GM19193 (cell line): ENCODE measurements around the gene ARSB.

Experiments
- POLR2A ChIP-seq: IDR thresholded peaks from 4 replicates; pipeline ENCODE4 v1.6.1; 2011; ENCODE audit not compliant: insufficient read depth, insufficient read length; ENCODE audit errors: extremely low read depth

Gene ARSB

DNA sequence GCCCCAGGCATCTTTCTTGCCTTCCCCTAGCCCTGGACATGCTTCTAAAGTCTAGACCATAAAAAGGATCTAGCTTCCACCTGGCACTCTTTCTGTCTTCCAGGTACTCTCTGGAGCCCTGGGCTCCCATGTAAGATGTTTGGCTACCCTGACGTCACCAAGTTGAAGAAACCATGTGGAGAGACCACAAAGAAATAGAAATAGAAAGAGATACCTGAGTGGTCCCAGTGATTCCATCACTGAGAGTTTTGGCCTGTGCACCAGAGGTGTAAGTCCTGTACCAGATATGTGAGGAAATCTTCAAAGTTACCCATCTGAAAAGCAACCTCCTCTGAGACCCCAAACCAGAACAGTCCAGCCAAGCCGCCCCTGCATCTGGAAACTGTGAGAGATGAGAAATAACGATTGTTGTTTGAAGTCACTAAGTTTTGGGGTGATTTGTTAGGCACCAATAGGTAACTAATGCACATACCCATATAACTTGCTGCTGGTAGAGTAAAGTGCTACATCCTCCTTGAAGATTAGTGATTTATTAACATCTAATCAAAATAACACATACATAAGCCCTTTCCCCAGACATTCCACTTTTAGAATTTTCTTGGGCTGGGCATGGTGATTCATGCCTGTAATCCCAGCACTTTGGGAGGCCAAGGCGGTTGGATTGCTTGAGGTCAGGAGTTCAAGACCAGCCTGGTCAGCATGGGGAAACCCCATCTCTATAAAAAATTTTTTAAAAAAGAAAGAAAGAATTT, 250.8 kb downstream of the ARSB start:
- no peak for TF ChIP-seq POLR2A

GRCh38 chr5:78731884-78732283, 253.2 kb downstream of the ARSB start:
- no peak for TF ChIP-seq POLR2A

DNA sequence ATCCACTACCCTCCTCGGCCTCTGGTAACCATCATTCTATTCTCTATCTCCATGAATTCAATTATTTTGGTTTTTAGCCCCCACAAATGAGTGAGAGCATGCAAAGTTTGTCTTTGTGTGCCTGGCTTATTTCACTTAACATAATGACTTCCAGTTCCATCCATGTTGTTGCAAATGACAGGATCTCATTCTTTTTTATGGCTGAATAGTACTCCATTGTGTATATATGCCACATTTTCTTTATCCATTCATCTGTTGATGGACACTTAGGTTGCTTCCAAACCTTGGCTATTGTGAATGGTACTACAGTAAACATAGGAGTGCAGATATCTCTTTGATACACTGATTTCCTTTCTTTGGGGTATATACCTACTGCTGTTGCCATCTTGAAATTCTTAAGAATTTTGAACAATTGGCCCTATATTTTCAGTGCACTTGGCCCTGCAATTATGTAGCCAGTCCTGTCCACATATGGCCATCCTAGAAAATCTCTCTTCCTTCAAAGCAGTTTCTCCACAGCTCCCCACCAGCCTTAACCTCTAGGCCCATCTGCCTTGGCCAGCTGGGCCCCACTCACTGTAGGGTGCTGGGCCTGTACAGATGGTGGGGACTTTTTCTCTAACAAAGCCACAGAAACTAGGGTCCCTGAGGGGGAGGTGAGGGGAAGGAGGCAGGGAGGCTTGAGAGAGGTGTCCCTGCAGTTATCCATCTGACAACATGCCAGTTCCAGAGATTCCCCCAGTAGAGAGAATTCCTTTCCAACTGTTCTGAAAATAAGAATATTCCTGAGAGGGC, 254.6 kb downstream of the ARSB start:
- TF ChIP-seq POLR2A, result no peak

- TF ChIP-seq POLR2A, result peak; percentile 48
These were observed 257.0 kb downstream of the ARSB start for GRCh38 chr5:78727786-78728761.
